SK-N-SH (cell line): ENCODE results near the gene PTGDS. TPM values are rescaled to one million over a fixed set of nuclear protein-coding genes. Genes with fewer than 3 reads are reported as not detected.

ENCODE experiments used
- CTCF ChIA-PET: fragments of 300-600, 350-600 bp; formaldehyde crosslinking; extraction: SDS; loops from one replicate; lab custom pipeline; 2021; lab: Yijun Ruan, JAX
- POLR2A ChIA-PET: fragments of 350-600 bp; sonication (Branson Sonifier 250); formaldehyde crosslinking; extraction: SDS; loops from one replicate; lab custom pipeline; 2020; ENCODE audit warnings: antibody characterized with exemption, inconsistent platforms; lab: Yijun Ruan, JAX
- DNase-seq: peaks from one replicate; pipeline ENCODE4 v3.0.0; 2012
- H2AFZ ChIP-seq: fragments of 200-600 bp; sonication (generic); 2 replicates; pipeline ENCODE4 v1.8.1; 2016; ENCODE audit warnings: antibody characterized with exemption, mild to moderate bottlenecking, low read depth
- H3F3A ChIP-seq: fragments of 200-600 bp; sonication (generic); replicated peaks from 2 replicates; pipeline ENCODE3; 2016; ENCODE audit warnings: antibody characterized with exemption, mild to moderate bottlenecking; ENCODE audit not compliant: insufficient read depth
- H3K27ac ChIP-seq, 2 experiments: fragments of 200-500 bp in 1 of 2; fragments of 200-600 bp in 1 of 2; sonication (Bioruptor generic) in 1 of 2; sonication (generic), shearing (Covaris generic) in 1 of 2; 2 replicates each; pipeline versions ENCODE4 v1.5.1 to v1.6.1; 2014 to 2016; ENCODE audit warnings: low read depth in 2 of 2, inconsistent platforms in 1 of 2, low read length in 1 of 2, mild to moderate bottlenecking in 1 of 2, mixed read lengths in 1 of 2
- H3K27me3 ChIP-seq: fragments of 200-600 bp; sonication (generic), shearing (Covaris generic); 2 replicates; pipeline ENCODE4 v1.6.1; 2016; ENCODE audit warnings: mixed run types; ENCODE audit not compliant: insufficient read depth
- H3K36me3 ChIP-seq, 2 experiments: fragments of 200-500 bp in 1 of 2; fragments of 200-600 bp in 1 of 2; sonication (Bioruptor generic) in 1 of 2; sonication (generic) in 1 of 2; replicated peaks in 1 of 2; 2 replicates each; pipeline versions ENCODE3 to v1.5.1; 2014 to 2016; ENCODE audit warnings: low read length in 1 of 2, mild to moderate bottlenecking in 1 of 2; ENCODE audit not compliant: insufficient read depth in 2 of 2, control insufficient read depth in 1 of 2
- H3K4me1 ChIP-seq, 2 experiments: fragments of 200-500 bp in 1 of 2; fragments of 200-600 bp in 1 of 2; sonication (Bioruptor generic) in 1 of 2; sonication (generic), shearing (Covaris generic) in 1 of 2; 2 replicates each; pipeline versions ENCODE4 v1.5.1 to v1.6.1; 2014 to 2016; ENCODE audit warnings: low read depth in 1 of 2, low read length in 1 of 2, mixed run types in 1 of 2; ENCODE audit not compliant: insufficient read depth in 2 of 2, control insufficient read depth in 1 of 2
- H3K4me2 ChIP-seq: fragments of 200-600 bp; sonication (generic), shearing (Covaris generic); 2 replicates; pipeline ENCODE4 v1.6.1; 2017; ENCODE audit warnings: mixed run types
- H3K4me3 ChIP-seq, 2 experiments: fragments of 200-500 bp in 1 of 2; fragments of 200-600 bp in 1 of 2; sonication (Bioruptor generic) in 1 of 2; sonication (generic), shearing (Covaris generic) in 1 of 2; 2 replicates each; pipeline versions ENCODE4 v1.5.1 to v1.8.1; 2014 to 2016; ENCODE audit warnings: low read depth in 2 of 2, inconsistent platforms in 1 of 2, low read length in 1 of 2, mild to moderate bottlenecking in 1 of 2, mixed read lengths in 1 of 2, moderate library complexity in 1 of 2
- H3K79me2 ChIP-seq: fragments of 200-600 bp; sonication (generic); 2 replicates; pipeline ENCODE4 v1.8.1; 2017; ENCODE audit warnings: mild to moderate bottlenecking; ENCODE audit not compliant: insufficient read depth
- H3K9ac ChIP-seq: fragments of 200-600 bp; sonication (generic); 2 replicates; pipeline ENCODE4 v1.6.1; 2017; ENCODE audit warnings: mixed run types
- H3K9me2 ChIP-seq: fragments of 200-600 bp; sonication (generic); 2 replicates; pipeline ENCODE4 v1.6.1; 2017; ENCODE audit warnings: mixed run types
- H3K9me3 ChIP-seq: fragments of 200-600 bp; sonication (generic); 2 replicates; pipeline ENCODE4 v1.6.1; 2017; ENCODE audit warnings: mixed run types, mild to moderate bottlenecking, moderate library complexity
- H4K20me1 ChIP-seq: fragments of 200-600 bp; sonication (generic); 2 replicates; pipeline ENCODE4 v1.6.1; 2017; ENCODE audit warnings: mild to moderate bottlenecking, mixed run types; ENCODE audit not compliant: insufficient read depth
- ELF1 ChIP-seq: IDR thresholded peaks from 2 replicates; pipeline ENCODE4 v1.4.0; 2012
- EZH2phosphoT487 ChIP-seq: fragments of 200-600 bp; sonication (generic); IDR thresholded peaks from 2 replicates; pipeline ENCODE4 v1.6.1; 2017; ENCODE audit warnings: low read depth, mixed run types, mild to moderate bottlenecking, antibody characterized with exemption, moderate library complexity, borderline replicate concordance
- FOSL2 ChIP-seq: IDR thresholded peaks from 2 replicates; pipeline ENCODE4 v1.4.0; 2012; ENCODE audit warnings: low read depth, mild to moderate bottlenecking, moderate library complexity, borderline replicate concordance
- GABPA ChIP-seq: IDR thresholded peaks from 2 replicates; pipeline ENCODE4 v1.4.0; 2012; ENCODE audit warnings: low read depth, mild to moderate bottlenecking
- MEF2A ChIP-seq: IDR thresholded peaks from 2 replicates; pipeline ENCODE4 v1.4.0; 2012; ENCODE audit warnings: low read depth, borderline replicate concordance
- MXI1 ChIP-seq: IDR thresholded peaks from 2 replicates; pipeline ENCODE4 v1.6.1; 2012; ENCODE audit warnings: mild to moderate bottlenecking, low read depth, low read length, improper control_type of control experiment
- NRF1 ChIP-seq: IDR thresholded peaks from 2 replicates; pipeline ENCODE4 v1.6.1; 2012; ENCODE audit warnings: low read depth, mild to moderate bottlenecking, low read length
- RCOR1 ChIP-seq: fragments of 150-350 bp; IDR thresholded peaks from 2 replicates; pipeline ENCODE4 v1.6.1; 2017; ENCODE audit warnings: antibody characterized with exemption, low read length
- SMC3 ChIP-seq: IDR thresholded peaks from 2 replicates; pipeline ENCODE4 v1.6.1; 2012; ENCODE audit warnings: low read depth, low read length, improper control_type of control experiment
- TCF12 ChIP-seq: IDR thresholded peaks from 2 replicates; pipeline ENCODE4 v1.4.0; 2012
- USF1 ChIP-seq: IDR thresholded peaks from 2 replicates; pipeline ENCODE4 v1.4.0; 2012; ENCODE audit warnings: low read depth, borderline replicate concordance
- USF2 ChIP-seq: fragments of 150-350 bp; IDR thresholded peaks from 2 replicates; pipeline ENCODE4 v1.6.1; 2017; ENCODE audit warnings: antibody characterized with exemption, low read length, low read depth, borderline replicate concordance
- YY1 ChIP-seq: IDR thresholded peaks from 2 replicates; pipeline ENCODE4 v1.4.0; 2012; ENCODE audit warnings: low read depth, mild to moderate bottlenecking
- ZBTB33 ChIP-seq: IDR thresholded peaks from 2 replicates; pipeline ENCODE4 v1.4.0; 2012; ENCODE audit warnings: low read depth, borderline replicate concordance
- WGBS: methylation state at CpG from one replicate; pipeline ENCODE4 v1.1.6; 2017; ENCODE audit warnings: low lambda C conversion rate; 5-methylcytosine and 5-hydroxymethylcytosine counted together
- polyA plus RNA-seq, 3 experiments: library from polyadenylated mRNA; depleted of rRNA; stranded (reverse); fragments of >200 nt; gene quantifications; 2 replicates each; pipeline ENCODE4 v1.2.3, GENCODE V29; 2012
- TF ChIP-seq, protein P1 (sequence below): IDR thresholded peaks from 2 replicates; pipeline ENCODE4; 2012

PTGDS gene
- polyA plus RNA-seq, 1 of the 3 experiments (the other 2 are of a cell fraction): not detected

GRCh38 chr9:136952321-136952850, 24.9 kb upstream of the PTGDS start:
- CTCF ChIA-PET: interaction anchor here (1.4 to 13.2 kb wide), 3 partner anchors 44 to 97 kb away, joined by 4 to 350 read pairs (median 5); partner anchors contain the start of genes ABCA2, CLIC3 and FUT7
- peak overlapping the region in 1 of 2 experiments; percentile 30; a peak in 1 of 4 replicates for H3K27ac ChIP-seq

DNA sequence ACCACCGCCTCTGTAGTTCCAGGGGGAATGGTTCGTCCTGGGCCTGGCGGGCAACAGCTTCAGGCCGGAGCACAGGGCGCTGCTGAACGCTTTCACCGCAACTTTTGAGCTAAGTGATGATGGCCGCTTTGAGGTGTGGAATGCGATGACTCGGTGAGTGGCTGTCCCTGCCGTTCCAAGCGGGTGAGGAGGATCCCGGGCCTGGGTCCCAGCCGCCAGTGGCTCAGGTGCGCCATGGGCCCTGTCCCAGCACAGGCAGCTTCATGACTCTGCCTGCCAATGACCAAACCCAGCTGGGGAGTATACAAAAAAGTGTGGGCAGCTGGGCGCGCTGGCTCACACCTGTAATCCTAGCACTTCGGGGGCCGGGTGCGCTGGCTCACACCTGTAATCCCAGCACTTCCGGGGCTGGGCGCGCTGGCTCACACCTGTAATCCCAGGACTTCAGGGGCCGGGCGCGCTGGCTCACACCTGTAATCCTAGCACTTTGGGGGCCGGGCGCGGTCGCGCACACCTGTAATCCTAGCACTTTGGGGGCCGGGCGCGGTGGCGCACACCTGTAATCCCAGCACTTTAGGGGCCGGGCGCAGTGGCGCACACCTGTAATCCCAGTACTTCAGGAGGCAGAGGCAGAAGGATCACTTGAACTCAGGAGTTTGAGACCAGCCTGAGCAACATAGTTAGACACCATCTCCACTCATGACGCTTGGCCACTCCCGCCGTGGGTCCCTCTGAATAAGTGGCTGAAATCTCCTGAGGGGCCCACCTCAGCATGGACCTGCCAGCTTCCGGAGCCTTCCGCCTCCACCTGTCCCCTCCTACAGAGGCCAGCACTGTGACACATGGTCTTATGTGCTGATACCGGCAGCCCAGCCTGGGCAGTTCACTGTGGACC, 24.2 kb upstream of the PTGDS start:
- peaks cover 0 to 25% of the 10 kb centered on the region in 2 experiments; a peak in 2 of 4 replicates for H3K4me1 ChIP-seq
- no peak overlapping the region for H3K9ac ChIP-seq
- no peaks in the 10 kb centered on the region for H3K36me3 ChIP-seq
- CTCF ChIA-PET: interaction anchor here (1.9 to 13.2 kb wide), 2 partner anchors 43 to 79 kb away, joined by 5 to 350 read pairs; partner anchors contain the start of genes ABCA2, CLIC3 and FUT7
- H3K9me3 ChIP-seq: no peaks in the 10 kb centered on the region
- H3K79me2 ChIP-seq: no peaks in the 10 kb centered on the region
- POLR2A ChIA-PET: interaction anchor here (1.6 kb wide), 1 partner anchor 24 kb away, joined by 4 read pairs; the partner anchor contains the start of gene PTGDS
- no peaks in the 10 kb centered on the region for H3K27me3 ChIP-seq
- H3K9me2 ChIP-seq: no peaks in the 10 kb centered on the region
- no peak for DNase-seq
- no peak overlapping the region for H3K4me3 ChIP-seq
- 90% methylated on average over 27 of the region's 44 CpGs for WGBS
- H4K20me1 ChIP-seq: no peaks in the 10 kb centered on the region
- H3F3A ChIP-seq: no peaks in the 10 kb centered on the region
- no peak overlapping the region for H2AFZ ChIP-seq
- no peak overlapping the region for H3K4me2 ChIP-seq
- no peak overlapping the region for H3K27ac ChIP-seq
- TF ChIP-seq FOSL2 (no peak), SMC3 (no peak), EZH2phosphoT487 (no peak), ZBTB33 (no peak), GABPA (no peak), TCF12 (no peak), MXI1 (no peak), ELF1 (no peak), MEF2A (no peak), RCOR1 (no peak), NRF1 (no peak), YY1 (no peak), USF1 (no peak), USF2 (no peak)
- TF ChIP-seq, protein P1, sequence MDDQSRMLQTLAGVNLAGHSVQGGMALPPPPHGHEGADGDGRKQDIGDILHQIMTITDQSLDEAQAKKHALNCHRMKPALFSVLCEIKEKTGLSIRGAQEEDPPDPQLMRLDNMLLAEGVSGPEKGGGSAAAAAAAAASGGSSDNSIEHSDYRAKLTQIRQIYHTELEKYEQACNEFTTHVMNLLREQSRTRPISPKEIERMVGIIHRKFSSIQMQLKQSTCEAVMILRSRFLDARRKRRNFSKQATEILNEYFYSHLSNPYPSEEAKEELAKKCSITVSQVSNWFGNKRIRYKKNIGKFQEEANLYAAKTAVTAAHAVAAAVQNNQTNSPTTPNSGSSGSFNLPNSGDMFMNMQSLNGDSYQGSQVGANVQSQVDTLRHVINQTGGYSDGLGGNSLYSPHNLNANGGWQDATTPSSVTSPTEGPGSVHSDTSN: no peak

More at GRCh38 chr9:136952321-136952850, 24.9 kb upstream of the PTGDS start:
- H3K9me3 ChIP-seq: no peaks in the 10 kb centered on the region
- no peaks in the 10 kb centered on the region for H3K79me2 ChIP-seq
- no peaks in the 10 kb centered on the region for H3F3A ChIP-seq
- TF ChIP-seq, protein P1: no peak
- TF ChIP-seq, all 33 proteins: peak for 0
- POLR2A ChIA-PET: interaction anchor here (1.6 kb wide), 1 partner anchor 25 kb away, joined by 4 read pairs; the partner anchor contains the start of gene PTGDS
- Histone ChIP-seq H3K4me3 (no peak overlapping the region), H3K36me3 (no peaks in the 10 kb centered on the region), H2AFZ (no peak overlapping the region), H3K9me2 (no peaks in the 10 kb centered on the region), H4K20me1 (no peaks in the 10 kb centered on the region), H3K27me3 (no peaks in the 10 kb centered on the region), H3K4me1 (peaks cover 0 to 25% of the 10 kb centered on the region in 2 experiments; a peak in 2 of 4 replicates), H3K4me2 (no peak overlapping the region), H3K9ac (no peak overlapping the region)
- WGBS: 94% methylated on average over 3 of the region's 15 CpGs
- DNase-seq: peak; percentile 61
